Measurements from ENCODE around the gene ALLC.

GRCh38 chr2:3737128-3737527, 79.1 kb downstream of the ALLC start:
- TF ChIP-seq EP300 (IDR thresholded peaks at IDR 0.05; ENCODE audit: low read depth) (no peak), CTCF (IDR thresholded peaks at IDR 0.05) (no peak), POLR2A (IDR thresholded peaks at IDR 0.05) (no peak)

All from transverse colon (tissue), 3 donors.